ENCODE data around the gene PRKCE. TPM values are rescaled to one million over a fixed set of nuclear protein-coding genes. Genes with fewer than 3 reads are reported as not detected.

PRKCE gene
- total RNA-seq, 2 donors from 2014 or later, result 7.3 to 20.8 TPM

- Histone ChIP-seq H3K4me1 (no peaks in the 10 kb centered on the region), H3K27me3 (no peaks in the 10 kb centered on the region), H3K9me3 (no peaks in the 10 kb centered on the region), H3K27ac (no peak overlapping the region), H3K36me3 (replicated peaks in 1 of 2; ENCODE audit: insufficient read depth in 1 of 2, low read depth in 2 of 2) (no peaks in the 10 kb centered on the region), H3K4me3 (no peak overlapping the region)
- TF ChIP-seq POLR2A (IDR thresholded peaks at IDR 0.05) (no peak), CTCF (IDR thresholded peaks at IDR 0.05) (no peak)
- DNase-seq, result no peak
- no peak for ATAC-seq
- WGBS, 2 donors, result 87 to 90% methylated on average over 5 of the region's 5 CpGs
- intact Hi-C loops (cut with DNase I), result no loop called here
These were observed 424.4 kb downstream of the PRKCE start for GRCh38 chr2:46075848-46076247.

- H3K27ac ChIP-seq, result no peak overlapping the region
These were observed 424.8 kb downstream of the PRKCE start for GRCh38 chr2:46076251-46076650.

GRCh38 chr2:46076875-46077274 lies 425.4 kb downstream of the PRKCE start:
- TF ChIP-seq POLR2A (IDR thresholded peaks at IDR 0.05), result no peak
- no peak for TF ChIP-seq CTCF (IDR thresholded peaks at IDR 0.05)
- ATAC-seq, result no peak
- H3K36me3 ChIP-seq (replicated peaks in 1 of 2; ENCODE audit: insufficient read depth in 1 of 2, low read depth in 2 of 2), result no peaks in the 10 kb centered on the region
- H3K4me1 ChIP-seq, result no peaks in the 10 kb centered on the region
- DNase-seq, result no peak
- intact Hi-C loops (cut with DNase I), result no loop called here
- 85 to 89% methylated on average over 7 of the region's 7 CpGs for WGBS, 2 donors
- no peaks in the 10 kb centered on the region for H3K27me3 ChIP-seq
- H3K27ac ChIP-seq, result no peak overlapping the region
- H3K9me3 ChIP-seq, result no peaks in the 10 kb centered on the region
- no peak overlapping the region for H3K4me3 ChIP-seq

More at GRCh38 chr2:46076251-46076650, 424.8 kb downstream of the PRKCE start:
- H3K4me3 ChIP-seq, result no peak overlapping the region
- no peak for TF ChIP-seq POLR2A (IDR thresholded peaks at IDR 0.05)
- TF ChIP-seq CTCF (IDR thresholded peaks at IDR 0.05), result no peak
- DNase-seq, result no peak
- no peaks in the 10 kb centered on the region for H3K9me3 ChIP-seq
- intact Hi-C loops (cut with DNase I), result no loop called here
- no peaks in the 10 kb centered on the region for H3K36me3 ChIP-seq (replicated peaks in 1 of 2; ENCODE audit: insufficient read depth in 1 of 2, low read depth in 2 of 2)
- ATAC-seq, result no peak
- WGBS, 2 donors, result 88 to 92% methylated on average over 4 of the region's 4 CpGs
- H3K27me3 ChIP-seq, result no peaks in the 10 kb centered on the region
- H3K4me1 ChIP-seq, result no peaks in the 10 kb centered on the region

- no peak for DNase-seq
- Histone ChIP-seq H3K27ac (no peak overlapping the region), H3K36me3 (replicated peaks in 1 of 2; ENCODE audit: insufficient read depth in 1 of 2, low read depth in 2 of 2) (no peaks in the 10 kb centered on the region), H3K27me3 (no peaks in the 10 kb centered on the region), H3K4me3 (no peak overlapping the region), H3K9me3 (no peaks in the 10 kb centered on the region), H3K4me1 (no peaks in the 10 kb centered on the region)
- no peak for TF ChIP-seq CTCF (IDR thresholded peaks at IDR 0.05)
- TF ChIP-seq POLR2A (IDR thresholded peaks at IDR 0.05), result no peak
- intact Hi-C loops (cut with DNase I), result no loop called here
- no peak for ATAC-seq
These were observed 426.1 kb downstream of the PRKCE start for GRCh38 chr2:46077522-46078107.

GRCh38 chr2:46079985-46080560 lies 428.6 kb downstream of the PRKCE start:
- no peak overlapping the region for H3K27ac ChIP-seq
- no peak for DNase-seq
- TF ChIP-seq POLR2A (IDR thresholded peaks at IDR 0.05) (no peak), CTCF (IDR thresholded peaks at IDR 0.05) (no peak)
- no peaks in the 10 kb centered on the region for H3K27me3 ChIP-seq
- H3K4me1 ChIP-seq, result no peaks in the 10 kb centered on the region
- H3K4me3 ChIP-seq, result no peak overlapping the region
- ATAC-seq, result no peak
- H3K36me3 ChIP-seq (replicated peaks in 1 of 2; ENCODE audit: insufficient read depth in 1 of 2, low read depth in 2 of 2), result no peaks in the 10 kb centered on the region
- H3K9me3 ChIP-seq, result no peaks in the 10 kb centered on the region
- intact Hi-C loops (cut with DNase I), result no loop called here
- 71 to 77% methylated on average over 4 of the region's 4 CpGs for WGBS, 2 donors

Measured in body of pancreas (tissue), 4 donors.